GM23338 (cell line): ENCODE measurements around the gene XPC. TPM values are rescaled to one million over a fixed set of nuclear protein-coding genes. Genes with fewer than 3 reads are reported as not detected.

Source experiments
- ATAC-seq: fragments of 200-7000 bp; cut with Tn5 transposase; 3 replicates; pipeline ENCODE4 v1.9.1; 2020
- DNase-seq: peaks from one replicate; pipeline ENCODE4 v3.0.0-alpha.2; 2015; ENCODE audit warnings: low spot score
- H2AFZ ChIP-seq: fragments of 200-600 bp; sonication (generic); 2 replicates; pipeline ENCODE4 v1.8.0; 2016; ENCODE audit warnings: antibody characterized with exemption, mild to moderate bottlenecking, moderate library complexity
- H3F3A ChIP-seq: fragments of 200-600 bp; sonication (generic); replicated peaks from 2 replicates; pipeline ENCODE4 v1.8.0; 2017; ENCODE audit warnings: antibody characterized with exemption, mixed run types, low read depth
- H3K27ac ChIP-seq: fragments of 200-600 bp; sonication (generic); 2 replicates; pipeline ENCODE4 v1.6.1; 2016; ENCODE audit warnings: low read depth
- H3K27me3 ChIP-seq: fragments of 200-600 bp; sonication (generic); 2 replicates; pipeline ENCODE4 v1.8.0; 2016; ENCODE audit warnings: mild to moderate bottlenecking, mixed run types, moderate library complexity; ENCODE audit not compliant: insufficient read depth
- H3K36me3 ChIP-seq: fragments of 200-600 bp; sonication (generic); 2 replicates; pipeline ENCODE4 v1.8.0; 2016; ENCODE audit warnings: mild to moderate bottlenecking; ENCODE audit not compliant: insufficient read depth
- H3K4me1 ChIP-seq: fragments of 200-600 bp; sonication (generic); 2 replicates; pipeline ENCODE4 v1.8.0; 2016; ENCODE audit warnings: mild to moderate bottlenecking, moderate library complexity; ENCODE audit not compliant: insufficient read depth
- H3K4me2 ChIP-seq: fragments of 200-600 bp; sonication (generic); 2 replicates; pipeline ENCODE4 v1.7.1; 2017; ENCODE audit warnings: mixed run types
- H3K4me3 ChIP-seq: fragments of 200-600 bp; sonication (generic); 2 replicates; pipeline ENCODE4 v1.6.1; 2016; ENCODE audit warnings: mixed run types
- H3K79me2 ChIP-seq: fragments of 200-600 bp; sonication (generic); replicated peaks from 2 replicates; pipeline ENCODE4 v1.8.0; 2017; ENCODE audit warnings: mild to moderate bottlenecking; ENCODE audit not compliant: insufficient read depth
- H3K9me2 ChIP-seq: fragments of 200-600 bp; sonication (generic); 2 replicates; pipeline ENCODE4 v1.8.0; 2017; ENCODE audit not compliant: insufficient read depth
- H4K20me1 ChIP-seq: fragments of 200-600 bp; sonication (generic); replicated peaks from 2 replicates; pipeline ENCODE4 v1.8.0; 2017; ENCODE audit warnings: mild to moderate bottlenecking; ENCODE audit not compliant: insufficient read depth
- H3K27ac Mint-ChIP-seq: 2 replicates; pipeline ENCODE4 v1.8.0; 2020; ENCODE audit warnings: inconsistent platforms, mild to moderate bottlenecking, moderate library complexity, mixed read lengths
- H3K27me3 Mint-ChIP-seq: 3 replicates; pipeline ENCODE4 v1.8.0; 2022; ENCODE audit warnings: low read depth, mild to moderate bottlenecking, moderate library complexity, mixed read lengths, inconsistent platforms; ENCODE audit not compliant: insufficient read depth, poor library complexity
- H3K36me3 Mint-ChIP-seq: 3 replicates; pipeline ENCODE4 v1.8.0; 2021; ENCODE audit warnings: low read depth, mild to moderate bottlenecking, inconsistent platforms, moderate library complexity, mixed read lengths
- H3K4me1 Mint-ChIP-seq: 3 replicates; pipeline ENCODE4 v1.8.0; 2020; ENCODE audit warnings: mild to moderate bottlenecking, inconsistent platforms, mixed read lengths
- H3K4me3 Mint-ChIP-seq: 3 replicates; pipeline ENCODE4 v1.8.0; 2021; ENCODE audit warnings: moderate library complexity, mild to moderate bottlenecking, inconsistent platforms, mixed read lengths
- H3K9me3 Mint-ChIP-seq: 3 replicates; pipeline ENCODE4 v1.8.0; 2020; ENCODE audit warnings: moderate library complexity, mild to moderate bottlenecking, inconsistent platforms, mixed read lengths
- CREB1 ChIP-seq: fragments of 250-450 bp; sonication (Bioruptor Pico); IDR thresholded peaks from 2 replicates; pipeline ENCODE4 v1.5.0; 2020; ENCODE audit warnings: low read depth, mild to moderate bottlenecking, moderate library complexity
- CTCF ChIP-seq, 2 experiments: fragments of 200-600 bp in 1 of 2; sonication (generic) in 1 of 2; conservative IDR thresholded peaks; 2 replicates each; pipeline versions ENCODE4 v1.5.1 to v1.6.1; 2016 to 2017; ENCODE audit warnings: antibody characterized with exemption in 2 of 2, low read depth in 2 of 2, mild to moderate bottlenecking in 2 of 2, moderate library complexity in 1 of 2
- EZH2 ChIP-seq: fragments of 200-600 bp; sonication (generic); IDR thresholded peaks from one replicate; pipeline ENCODE4 v1.8.0; 2017; ENCODE audit warnings: antibody characterized with exemption, mild to moderate bottlenecking, low read depth; ENCODE audit not compliant: unreplicated experiment
- JUNB ChIP-seq: IDR thresholded peaks from one replicate; pipeline ENCODE4 v1.6.1; 2016; ENCODE audit warnings: antibody characterized with exemption; ENCODE audit not compliant: unreplicated experiment
- NANOG ChIP-seq: IDR thresholded peaks from 2 replicates; pipeline ENCODE4 v1.6.1; 2016; ENCODE audit warnings: antibody characterized with exemption, borderline replicate concordance
- POLR2AphosphoS5 ChIP-seq: IDR thresholded peaks from 2 replicates; pipeline ENCODE4 v1.6.1; 2016; ENCODE audit warnings: antibody characterized with exemption, low read depth
- STAT1 ChIP-seq: IDR thresholded peaks from one replicate; pipeline ENCODE4 v1.6.1; 2016; ENCODE audit warnings: antibody characterized with exemption; ENCODE audit not compliant: unreplicated experiment
- ZNF114 ChIP-seq: fragments of 250-450 bp; sonication (Bioruptor Pico); IDR thresholded peaks from 2 replicates; pipeline ENCODE4 v1.5.0; 2020; ENCODE audit warnings: mild to moderate bottlenecking, moderate library complexity
- ZNF331 ChIP-seq: fragments of 250-450 bp; sonication (Bioruptor Pico); IDR thresholded peaks from 2 replicates; pipeline ENCODE4 v1.5.0; 2020; ENCODE audit warnings: low read depth, mild to moderate bottlenecking, moderate library complexity
- polyA plus RNA-seq: library from polyadenylated mRNA; unstranded; fragments of >200 nt; fragmentation: Nextera tagmentation; extraction: Ambion mirVana; gene quantifications from 2 replicates; pipeline ENCODE4 v1.2.1, GENCODE V29; 2016
- total RNA-seq: library from RNA; depleted of rRNA; stranded (reverse); fragments of >200 nt; shearing (Covaris generic); gene quantifications from 2 replicates; pipeline ENCODE4 v1.2.3, GENCODE V29; 2014
- TF ChIP-seq, protein P1 (sequence below): IDR thresholded peaks from 2 replicates; pipeline ENCODE4 v1.6.1; 2016; ENCODE audit warnings: antibody characterized with exemption
- TF ChIP-seq, protein P2 (sequence below): IDR thresholded peaks from one replicate; pipeline ENCODE4 v1.6.1; 2018; ENCODE audit warnings: antibody characterized with exemption; ENCODE audit not compliant: unreplicated experiment

XPC gene
- total and polyA plus RNA-seq, 2 experiments from 2014 or later: 34.9 to 41.5 TPM

- Mint-ChIP-seq H3K4me1 (peaks cover 31% of the 10 kb centered on the region), H3K36me3 (peaks cover 35% of the 10 kb centered on the region), H3K27me3 (peaks cover 14% of the 10 kb centered on the region), H3K4me3 (no peak overlapping the region; the same call in 2 of the 3 replicates), H3K9me3 (no peaks in the 10 kb centered on the region), H3K27ac (peak overlapping the region; percentile 86)
- Histone ChIP-seq H3F3A (no peaks in the 10 kb centered on the region), H3K4me2 (0 out of 2 replicates have a peak overlapping the region, but pooled peaks have one; percentile 60), H3K4me3 (no peak overlapping the region), H3K9me2 (no peaks in the 10 kb centered on the region), H3K27me3 (no peaks in the 10 kb centered on the region), H4K20me1 (peaks cover 4% of the 10 kb centered on the region), H3K4me1 (peaks cover 12% of the 10 kb centered on the region), H2AFZ (no peak overlapping the region), H3K27ac (peak overlapping the region; percentile 83; the same call in 1 of the 2 replicates), H3K36me3 (no peaks in the 10 kb centered on the region; the same call in 1 of the 2 replicates), H3K79me2 (no peaks in the 10 kb centered on the region)
- ATAC-seq: peak; percentile 17
- DNase-seq: peak; percentile 38
- no peak for TF ChIP-seq CREB1
- TF ChIP-seq, protein P1, sequence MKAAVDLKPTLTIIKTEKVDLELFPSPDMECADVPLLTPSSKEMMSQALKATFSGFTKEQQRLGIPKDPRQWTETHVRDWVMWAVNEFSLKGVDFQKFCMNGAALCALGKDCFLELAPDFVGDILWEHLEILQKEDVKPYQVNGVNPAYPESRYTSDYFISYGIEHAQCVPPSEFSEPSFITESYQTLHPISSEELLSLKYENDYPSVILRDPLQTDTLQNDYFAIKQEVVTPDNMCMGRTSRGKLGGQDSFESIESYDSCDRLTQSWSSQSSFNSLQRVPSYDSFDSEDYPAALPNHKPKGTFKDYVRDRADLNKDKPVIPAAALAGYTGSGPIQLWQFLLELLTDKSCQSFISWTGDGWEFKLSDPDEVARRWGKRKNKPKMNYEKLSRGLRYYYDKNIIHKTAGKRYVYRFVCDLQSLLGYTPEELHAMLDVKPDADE: no peak
- no peak for TF ChIP-seq EZH2
- TF ChIP-seq CTCF (conservative IDR thresholded peaks at IDR 0.05; ENCODE audit: low read depth in 2 of 2): no peak
- TF ChIP-seq JUNB: no peak
- TF ChIP-seq, protein P2, sequence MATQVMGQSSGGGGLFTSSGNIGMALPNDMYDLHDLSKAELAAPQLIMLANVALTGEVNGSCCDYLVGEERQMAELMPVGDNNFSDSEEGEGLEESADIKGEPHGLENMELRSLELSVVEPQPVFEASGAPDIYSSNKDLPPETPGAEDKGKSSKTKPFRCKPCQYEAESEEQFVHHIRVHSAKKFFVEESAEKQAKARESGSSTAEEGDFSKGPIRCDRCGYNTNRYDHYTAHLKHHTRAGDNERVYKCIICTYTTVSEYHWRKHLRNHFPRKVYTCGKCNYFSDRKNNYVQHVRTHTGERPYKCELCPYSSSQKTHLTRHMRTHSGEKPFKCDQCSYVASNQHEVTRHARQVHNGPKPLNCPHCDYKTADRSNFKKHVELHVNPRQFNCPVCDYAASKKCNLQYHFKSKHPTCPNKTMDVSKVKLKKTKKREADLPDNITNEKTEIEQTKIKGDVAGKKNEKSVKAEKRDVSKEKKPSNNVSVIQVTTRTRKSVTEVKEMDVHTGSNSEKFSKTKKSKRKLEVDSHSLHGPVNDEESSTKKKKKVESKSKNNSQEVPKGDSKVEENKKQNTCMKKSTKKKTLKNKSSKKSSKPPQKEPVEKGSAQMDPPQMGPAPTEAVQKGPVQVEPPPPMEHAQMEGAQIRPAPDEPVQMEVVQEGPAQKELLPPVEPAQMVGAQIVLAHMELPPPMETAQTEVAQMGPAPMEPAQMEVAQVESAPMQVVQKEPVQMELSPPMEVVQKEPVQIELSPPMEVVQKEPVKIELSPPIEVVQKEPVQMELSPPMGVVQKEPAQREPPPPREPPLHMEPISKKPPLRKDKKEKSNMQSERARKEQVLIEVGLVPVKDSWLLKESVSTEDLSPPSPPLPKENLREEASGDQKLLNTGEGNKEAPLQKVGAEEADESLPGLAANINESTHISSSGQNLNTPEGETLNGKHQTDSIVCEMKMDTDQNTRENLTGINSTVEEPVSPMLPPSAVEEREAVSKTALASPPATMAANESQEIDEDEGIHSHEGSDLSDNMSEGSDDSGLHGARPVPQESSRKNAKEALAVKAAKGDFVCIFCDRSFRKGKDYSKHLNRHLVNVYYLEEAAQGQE: no peak
- no peak for TF ChIP-seq NANOG
- no peak for TF ChIP-seq POLR2AphosphoS5
- no peak for TF ChIP-seq ZNF331 (CRISPR knock-in tag)
- no peak for TF ChIP-seq ZNF114 (CRISPR knock-in tag)
- no peak for TF ChIP-seq STAT1
These were observed 30.8 kb downstream of the XPC start for GRCh38 chr3:14147617-14148016.
